IMR-90 (cell line): ENCODE data around the gene RGMA. TPM values are rescaled to one million over a fixed set of nuclear protein-coding genes. Genes with fewer than 3 reads are reported as not detected.

Source experiments
- ATAC-seq: fragments of 200-7000 bp; cut with Tn5 transposase; 2 replicates; pipeline ENCODE4 v1.9.1; 2020; ENCODE audit warnings: low read depth, mild to moderate bottlenecking, moderate library complexity
- BruUV-seq: library from RNA; stranded (reverse); fragments of 400-500 nt; replicated peaks from 2 replicates; lab custom pipeline; 2021; lab: Mats Ljungman, UMichigan
- CTCF ChIA-PET: fragments of 300-600 bp; formaldehyde crosslinking; extraction: SDS; loops from one replicate; lab custom pipeline; 2021; ENCODE audit warnings: antibody characterized with exemption; lab: Yijun Ruan, JAX
- POLR2A ChIA-PET: fragments of 300-600 bp; sonication (Branson Sonifier 250); formaldehyde crosslinking; loops from one replicate; lab custom pipeline; 2022; ENCODE audit warnings: antibody characterized with exemption; ENCODE audit not compliant: unreplicated experiment; lab: Charles Lee
- DNase-seq: peaks from one replicate; pipeline ENCODE4 v3.0.0; 2013
- H2AFZ ChIP-seq: replicated peaks from 2 replicates; pipeline ENCODE3; 2013; ENCODE audit warnings: low read length, mild to moderate bottlenecking; ENCODE audit not compliant: poor library complexity
- H2AK5ac ChIP-seq: 2 replicates; pipeline ENCODE4 v1.6.1; 2013; ENCODE audit warnings: low read depth, low read length, inconsistent platforms
- H2AK9ac ChIP-seq: replicated peaks from 2 replicates; pipeline ENCODE3; 2013; ENCODE audit warnings: mild to moderate bottlenecking, low read depth, low read length, moderate library complexity; ENCODE audit not compliant: poor library complexity
- H2BK120ac ChIP-seq: 2 replicates; pipeline ENCODE4 v1.6.1; 2013; ENCODE audit warnings: low read depth, low read length, inconsistent platforms
- H2BK15ac ChIP-seq: 3 replicates; pipeline ENCODE4 v1.6.1; 2013; ENCODE audit warnings: low read depth, low read length, inconsistent platforms
- H2BK20ac ChIP-seq: 2 replicates; pipeline ENCODE4 v1.6.1; 2013; ENCODE audit warnings: low read depth, mild to moderate bottlenecking, inconsistent platforms, low read length, moderate library complexity
- H2BK5ac ChIP-seq: 2 replicates; pipeline ENCODE4 v1.6.1; 2013; ENCODE audit warnings: mild to moderate bottlenecking, low read depth, low read length, inconsistent platforms; ENCODE audit not compliant: poor library complexity, severe bottlenecking
- H3K14ac ChIP-seq: replicated peaks from 2 replicates; pipeline ENCODE4 v1.6.1; 2013; ENCODE audit warnings: low read depth, low read length, inconsistent platforms
- H3K18ac ChIP-seq: 2 replicates; pipeline ENCODE4 v1.6.1; 2013; ENCODE audit warnings: low read depth, low read length, control low read depth
- H3K23ac ChIP-seq: 2 replicates; pipeline ENCODE4 v1.6.1; 2013; ENCODE audit warnings: low read depth, low read length, inconsistent platforms
- H3K27ac ChIP-seq: 2 replicates; pipeline ENCODE4 v1.5.1; 2013; ENCODE audit warnings: mild to moderate bottlenecking, control low read depth, low read length; ENCODE audit not compliant: insufficient read depth
- H3K27me3 ChIP-seq: 2 replicates; pipeline ENCODE4 v1.6.1; 2013; ENCODE audit warnings: low read length; ENCODE audit not compliant: control insufficient read depth, insufficient read depth
- H3K36me3 ChIP-seq: 2 replicates; pipeline ENCODE4 v1.6.1; 2013; ENCODE audit warnings: low read length, mixed read lengths; ENCODE audit not compliant: control insufficient read depth, insufficient read depth
- H3K4ac ChIP-seq: 2 replicates; pipeline ENCODE4 v1.6.1; 2013; ENCODE audit warnings: low read depth, low read length, inconsistent platforms
- H3K4me1 ChIP-seq: 2 replicates; pipeline ENCODE4 v1.6.1; 2013; ENCODE audit warnings: low read length, mixed read lengths; ENCODE audit not compliant: control insufficient read depth, insufficient read depth
- H3K4me2 ChIP-seq: 2 replicates; pipeline ENCODE4 v1.6.1; 2013; ENCODE audit warnings: low read depth, mild to moderate bottlenecking, control low read depth, low read length, moderate library complexity
- H3K4me3 ChIP-seq: 2 replicates; pipeline ENCODE4 v1.5.1; 2013; ENCODE audit warnings: low read depth, mild to moderate bottlenecking, control low read depth, low read length, moderate library complexity; ENCODE audit not compliant: insufficient read depth
- H3K56ac ChIP-seq: 2 replicates; pipeline ENCODE4 v1.6.1; 2013; ENCODE audit warnings: low read length, inconsistent platforms; ENCODE audit not compliant: insufficient read depth; ENCODE audit errors: extremely low read depth
- H3K79me1 ChIP-seq, 2 experiments: 2 replicates each; pipeline ENCODE4 v1.6.1; 2013; ENCODE audit warnings: low read length in 2 of 2, inconsistent platforms in 1 of 2, low read depth in 1 of 2
- H3K9ac ChIP-seq: 2 replicates; pipeline ENCODE4 v1.6.1; 2013; ENCODE audit warnings: low read depth, low read length, control low read depth
- H3K9me1 ChIP-seq: 2 replicates; pipeline ENCODE4 v1.6.1; 2013; ENCODE audit warnings: low read length, inconsistent platforms; ENCODE audit not compliant: insufficient read depth
- H3K9me3 ChIP-seq: 2 replicates; pipeline ENCODE4 v1.6.1; 2013; ENCODE audit warnings: low read length; ENCODE audit not compliant: control insufficient read depth, insufficient read depth
- H4K20me1 ChIP-seq: 2 replicates; pipeline ENCODE4 v1.6.1; 2013; ENCODE audit warnings: low read length, inconsistent platforms; ENCODE audit not compliant: insufficient read depth
- H4K5ac ChIP-seq: 2 replicates; pipeline ENCODE4 v1.6.1; 2013; ENCODE audit warnings: mild to moderate bottlenecking, low read depth, low read length, control low read depth
- H4K8ac ChIP-seq, 2 experiments: 2 replicates each; pipeline ENCODE4 v1.6.1; 2013; ENCODE audit warnings: low read depth in 2 of 2, low read length in 2 of 2, control low read depth in 1 of 2, inconsistent platforms in 1 of 2
- H4K91ac ChIP-seq: 2 replicates; pipeline ENCODE4 v1.6.1; 2013; ENCODE audit warnings: low read depth, low read length, inconsistent platforms; ENCODE audit not compliant: insufficient read depth
- BHLHE40 ChIP-seq: fragments of 150-350 bp; IDR thresholded peaks from 2 replicates; pipeline ENCODE4 v1.6.1; 2016; ENCODE audit warnings: mild to moderate bottlenecking, low read depth, low read length
- CEBPB ChIP-seq: IDR thresholded peaks from 2 replicates; pipeline ENCODE4 v1.6.1; 2012; ENCODE audit warnings: low read depth, low read length, improper control_type of control experiment
- MAZ ChIP-seq: IDR thresholded peaks from 2 replicates; pipeline ENCODE4 v1.6.1; 2012; ENCODE audit warnings: low read depth, mild to moderate bottlenecking, low read length, improper control_type of control experiment, moderate library complexity, borderline replicate concordance
- MXI1 ChIP-seq: IDR thresholded peaks from 2 replicates; pipeline ENCODE4 v1.6.1; 2012; ENCODE audit warnings: low read depth, mild to moderate bottlenecking, low read length, moderate library complexity, borderline replicate concordance
- NFE2L2 ChIP-seq: fragments of 150-350 bp; IDR thresholded peaks from 2 replicates; pipeline ENCODE4 v1.6.1; 2016; ENCODE audit warnings: low read depth, mild to moderate bottlenecking, low read length
- WGBS, 2 experiments: methylation state at CpG; one replicate each; pipeline versions ENCODE4 v1.1.5 to v1.1.7; 2013; ENCODE audit warnings: missing lambda C conversion rate in 2 of 2; ENCODE audit not compliant: insufficient read length in 1 of 2; ENCODE audit errors: extremely low coverage in 2 of 2; 5-methylcytosine and 5-hydroxymethylcytosine counted together
- dilution Hi-C: fragments of 300-500 bp; cut with HindIII; formaldehyde crosslinking; loops from one replicate; pipeline ENCODE4 v1.14.3; 2018; ENCODE audit warnings: low sequenced_read_pairs; ENCODE audit not compliant: unreplicated experiment
- in situ Hi-C: fragments of 300-500 bp; cut with MboI; formaldehyde crosslinking; loops from 3 replicates; pipeline ENCODE4 v1.14.3; 2019; ENCODE audit warnings: low sequenced_read_pairs, inconsistent platforms, mixed read lengths
- intact Hi-C: fragments of 100-400 bp; cut with micrococcal nuclease; formaldehyde crosslinking; loops from 2 replicates; pipeline ENCODE4 v1.10.0; 2022
- polyA plus RNA-seq, 3 experiments: library from polyadenylated mRNA; depleted of rRNA; stranded (reverse); fragments of >200 nt; gene quantifications; 2 replicates each; pipeline ENCODE4 v1.2.3, GENCODE V29; 2012; ENCODE audit warnings: low replicate concordance in 1 of 3
- total RNA-seq: library from RNA; depleted of rRNA; stranded (reverse); fragments of >200 nt; gene quantifications from 2 replicates; pipeline ENCODE4 v1.2.3, GENCODE V29; 2012
- TF ChIP-seq, protein P1 (sequence below): fragments of 150-350 bp; IDR thresholded peaks from 2 replicates; pipeline ENCODE4 v1.6.1; 2016; ENCODE audit warnings: low read depth, mild to moderate bottlenecking, low read length, moderate library complexity, borderline replicate concordance
- TF ChIP-seq, protein P2 (sequence below): fragments of 150-350 bp; IDR thresholded peaks from 2 replicates; pipeline ENCODE4 v1.6.1; 2017; ENCODE audit warnings: mild to moderate bottlenecking, antibody characterized with exemption, low read length, low read depth

The RGMA gene
- total and polyA plus RNA-seq, 2 of the 4 experiments (the other 2 are of a cell fraction), result 0.18 to 0.26 TPM

DNA sequence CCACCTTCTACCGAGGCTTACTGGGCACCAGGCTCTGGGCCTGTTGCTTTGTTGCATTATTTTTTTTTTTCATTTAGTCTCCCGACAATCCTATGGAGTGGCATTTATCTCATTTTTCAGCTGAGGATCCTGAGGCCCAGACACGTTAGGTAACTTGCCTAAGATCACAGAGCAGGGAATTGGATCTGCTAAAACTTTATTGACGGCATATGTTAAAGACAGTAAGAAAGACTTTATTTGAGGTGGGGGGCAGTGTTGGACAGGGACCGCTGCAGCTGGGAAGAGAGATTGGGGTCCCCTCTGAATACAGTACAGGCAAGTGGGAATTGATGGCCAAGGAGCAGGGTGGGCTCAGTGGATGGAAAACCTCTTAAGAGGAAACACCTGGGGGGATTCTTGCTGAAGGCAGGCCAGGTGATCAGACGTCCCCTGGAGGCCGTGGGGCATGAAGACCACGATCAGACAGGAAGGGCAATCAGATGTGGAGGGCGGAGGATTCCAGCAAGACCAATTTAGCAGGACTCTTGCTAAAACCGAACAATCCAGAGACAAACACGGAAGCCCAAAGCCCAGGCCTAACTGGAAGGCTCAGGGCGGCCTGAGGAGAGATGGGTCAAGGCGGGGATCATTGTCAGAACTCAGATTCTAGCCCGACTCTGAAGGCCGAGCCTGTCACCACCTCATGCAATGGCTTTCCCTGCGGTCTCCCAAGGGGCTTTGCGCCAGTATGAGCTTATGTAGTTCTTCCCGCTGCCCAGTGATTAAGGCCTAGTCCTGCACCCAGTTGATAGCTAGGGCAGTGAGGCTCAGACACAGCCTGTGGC, 53.7 kb downstream of the RGMA start (continued):
- TF ChIP-seq MXI1, result no peak

DNA sequence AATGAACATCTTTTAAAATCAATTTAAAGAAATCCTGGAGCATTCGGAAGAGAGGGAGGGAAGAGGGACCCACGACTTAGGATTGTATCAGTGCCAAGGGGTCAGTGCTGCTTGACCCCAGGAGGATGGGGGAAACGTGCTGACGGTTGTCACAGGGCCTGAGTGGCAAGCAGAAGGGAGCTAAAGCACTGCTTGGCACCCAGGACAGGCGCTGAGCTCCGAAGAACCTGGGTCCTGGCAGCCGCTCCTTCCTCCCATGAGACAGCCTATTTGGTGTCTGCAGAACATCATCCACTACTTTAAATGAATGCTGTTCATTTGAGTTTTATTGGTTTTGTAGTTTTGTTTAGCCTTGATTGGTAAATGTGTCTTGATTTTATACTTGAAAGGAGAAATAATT, 54.5 kb downstream of the RGMA start:
- Histone ChIP-seq H2AK5ac (no peak overlapping the region), H3K23ac (no peak overlapping the region), H2AFZ (no peak overlapping the region), H3K14ac (no peak overlapping the region), H3K36me3 (no peaks in the 10 kb centered on the region), H4K5ac (no peak overlapping the region), H3K27ac (no peak overlapping the region), H3K27me3 (peaks cover 2% of the 10 kb centered on the region; the same call in 1 of the 2 replicates), H2BK5ac (no peak overlapping the region), H2BK120ac (no peak overlapping the region), H2BK20ac (no peak overlapping the region), H4K91ac (no peak overlapping the region), H3K79me1 (no peaks in the 10 kb centered on the region), H3K9me1 (no peaks in the 10 kb centered on the region), H3K4me2 (no peak overlapping the region), H2BK15ac (no peak overlapping the region), H3K18ac (no peak overlapping the region), H3K9me3 (no peaks in the 10 kb centered on the region), H3K4me3 (no peak overlapping the region), H3K56ac (no peak overlapping the region), H4K8ac (no peak overlapping the region), H3K4me1 (peaks cover 5% of the 10 kb centered on the region; the same call in 1 of the 2 replicates), H2AK9ac (no peak overlapping the region), H4K20me1 (0 out of 2 replicates have a peak, but pooled peaks cover 2% of the 10 kb centered on the region), H3K4ac (no peak overlapping the region), H3K9ac (no peak overlapping the region)
- ATAC-seq, result no peak
- BruUV-seq, result no TSS peak
- TF ChIP-seq NFE2L2, result no peak
- TF ChIP-seq, protein P1, sequence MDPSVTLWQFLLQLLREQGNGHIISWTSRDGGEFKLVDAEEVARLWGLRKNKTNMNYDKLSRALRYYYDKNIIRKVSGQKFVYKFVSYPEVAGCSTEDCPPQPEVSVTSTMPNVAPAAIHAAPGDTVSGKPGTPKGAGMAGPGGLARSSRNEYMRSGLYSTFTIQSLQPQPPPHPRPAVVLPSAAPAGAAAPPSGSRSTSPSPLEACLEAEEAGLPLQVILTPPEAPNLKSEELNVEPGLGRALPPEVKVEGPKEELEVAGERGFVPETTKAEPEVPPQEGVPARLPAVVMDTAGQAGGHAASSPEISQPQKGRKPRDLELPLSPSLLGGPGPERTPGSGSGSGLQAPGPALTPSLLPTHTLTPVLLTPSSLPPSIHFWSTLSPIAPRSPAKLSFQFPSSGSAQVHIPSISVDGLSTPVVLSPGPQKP, result no peak
- TF ChIP-seq BHLHE40, result no peak
- no peak for TF ChIP-seq MAZ
- no peak for TF ChIP-seq MXI1
- TF ChIP-seq, protein P2, sequence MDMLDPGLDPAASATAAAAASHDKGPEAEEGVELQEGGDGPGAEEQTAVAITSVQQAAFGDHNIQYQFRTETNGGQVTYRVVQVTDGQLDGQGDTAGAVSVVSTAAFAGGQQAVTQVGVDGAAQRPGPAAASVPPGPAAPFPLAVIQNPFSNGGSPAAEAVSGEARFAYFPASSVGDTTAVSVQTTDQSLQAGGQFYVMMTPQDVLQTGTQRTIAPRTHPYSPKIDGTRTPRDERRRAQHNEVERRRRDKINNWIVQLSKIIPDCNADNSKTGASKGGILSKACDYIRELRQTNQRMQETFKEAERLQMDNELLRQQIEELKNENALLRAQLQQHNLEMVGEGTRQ, result no peak
- TF ChIP-seq CEBPB, result no peak
- intact Hi-C loops (loop anchor here (10.0 kb wide), 1 partner anchor 960 kb away; no protein-coding TSS in a partner anchor), in situ Hi-C loops (loop anchor here (5.0 to 10.0 kb wide), 3 partner anchors 960 to 1290 kb away; no protein-coding TSS in a partner anchor), dilution Hi-C loops (no loop called here)
- no peak for DNase-seq
- ChIA-PET POLR2A (no interaction called here), CTCF (interaction anchor here (0.6 kb wide), 1 partner anchor 1086 kb away, joined by 6 read pairs; no protein-coding TSS in a partner anchor)
- 17% methylated on average over 1 of the region's 7 CpGs; no CpG with 5 or more reads in 1 of the 2 experiments for WGBS, 2 experiments
